ENCODE results near the gene VSTM4.

VSTM4 gene

GRCh38 chr10:49141541-49142332, 26.4 kb upstream of the VSTM4 start:
- no peak for DNase-seq (ENCODE audit: low read depth)

- DNase-seq (ENCODE audit: low read depth): no peak
Observed at GRCh38 chr10:49140304-49141177, 25.2 kb upstream of the VSTM4 start.

- DNase-seq (ENCODE audit: low read depth): peak; percentile 64
Observed at GRCh38 chr10:49139846-49140195, 24.5 kb upstream of the VSTM4 start.

DNA sequence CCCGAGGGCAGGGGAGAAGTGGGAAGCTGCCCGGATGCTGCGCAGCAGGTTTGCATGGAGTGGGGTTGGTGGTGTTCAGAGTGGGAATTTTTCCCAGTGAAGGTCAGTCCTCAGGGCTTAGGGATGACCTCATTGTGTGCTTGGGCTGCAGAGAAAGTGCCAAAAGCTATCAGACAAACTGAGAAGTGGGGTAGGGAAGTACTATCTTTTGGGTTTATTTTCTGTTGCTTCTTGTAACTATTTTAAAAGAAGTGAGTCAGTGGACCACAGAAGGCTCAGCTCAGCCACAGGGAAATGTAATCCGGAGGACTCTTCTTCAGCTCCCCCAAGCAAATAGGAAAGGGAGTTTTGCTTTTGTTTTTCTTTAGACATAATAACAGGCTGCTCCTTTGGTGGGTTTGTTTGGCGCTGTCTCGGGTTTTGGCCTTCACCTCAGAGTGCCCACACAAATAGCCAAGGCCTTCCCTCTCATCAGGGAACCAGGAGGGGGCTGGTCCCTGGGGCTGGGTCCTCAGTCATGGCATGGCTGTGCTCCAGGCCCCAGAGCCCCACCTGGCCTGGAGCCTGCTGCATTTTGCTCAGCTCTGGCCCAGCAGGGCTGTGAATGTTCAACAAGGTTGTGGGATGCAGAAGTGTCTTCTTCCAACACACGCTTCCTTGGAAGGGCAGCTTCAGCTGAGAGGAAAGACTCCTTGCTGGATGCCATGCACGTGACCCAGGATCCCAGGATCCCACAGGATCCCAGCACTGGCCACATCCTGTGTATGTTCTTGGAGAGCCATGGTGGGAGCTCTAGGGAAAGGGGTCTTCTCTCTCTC, 23.9 kb upstream of the VSTM4 start:
- no peak for DNase-seq (ENCODE audit: low read depth)

DNA sequence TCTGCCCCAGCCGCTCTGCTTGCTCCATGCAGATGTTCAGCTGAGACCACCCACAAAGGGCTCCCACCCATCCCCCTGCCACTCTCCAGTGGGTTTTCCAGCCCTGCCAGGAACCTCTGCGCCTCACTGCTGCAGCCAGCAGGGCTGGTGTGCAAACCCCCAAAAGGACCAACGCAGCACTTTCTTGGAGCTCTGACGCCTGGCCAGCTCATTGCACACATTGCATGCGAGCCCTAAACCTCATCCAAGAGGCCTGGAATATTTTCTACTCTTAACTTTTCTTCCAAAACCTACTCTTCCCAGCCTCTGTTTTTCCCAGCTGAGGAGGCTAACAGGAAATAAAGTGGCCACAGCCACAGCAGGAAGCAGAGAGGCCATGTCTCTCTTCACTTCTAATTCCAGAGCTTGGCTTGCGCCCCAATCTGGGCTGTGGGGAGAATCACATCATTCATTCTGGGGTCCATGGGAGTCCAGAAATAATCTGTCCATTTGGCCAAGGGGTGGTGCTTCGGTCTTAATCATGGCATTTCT, 23.1 kb upstream of the VSTM4 start:
- DNase-seq (ENCODE audit: low read depth): no peak

GRCh38 chr10:49136525-49136924, 21.2 kb upstream of the VSTM4 start:
- no peak for DNase-seq (ENCODE audit: low read depth)

- DNase-seq (ENCODE audit: low read depth): no peak
Observed at GRCh38 chr10:49135575-49136313, 20.4 kb upstream of the VSTM4 start.

DNA sequence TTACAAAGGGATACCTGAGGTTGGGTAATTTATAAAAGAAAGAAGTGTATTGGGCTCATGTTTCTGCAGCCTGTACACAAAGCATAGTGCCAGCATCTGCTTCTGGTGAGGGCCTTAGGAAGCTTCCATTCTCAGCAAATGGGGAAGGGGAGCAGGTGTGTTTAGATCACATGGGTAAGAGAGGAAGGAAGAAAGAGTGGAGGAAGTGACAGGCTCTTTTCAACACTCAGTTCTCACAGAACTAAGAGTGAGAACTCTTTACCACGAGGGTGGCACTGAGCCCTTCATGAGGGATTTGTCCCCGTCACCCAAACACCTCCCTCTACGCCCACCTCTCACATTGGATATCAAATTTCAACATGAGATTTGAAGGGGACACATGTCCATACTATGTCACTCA, 19.0 kb upstream of the VSTM4 start:
- DNase-seq (ENCODE audit: low read depth): no peak

DNA sequence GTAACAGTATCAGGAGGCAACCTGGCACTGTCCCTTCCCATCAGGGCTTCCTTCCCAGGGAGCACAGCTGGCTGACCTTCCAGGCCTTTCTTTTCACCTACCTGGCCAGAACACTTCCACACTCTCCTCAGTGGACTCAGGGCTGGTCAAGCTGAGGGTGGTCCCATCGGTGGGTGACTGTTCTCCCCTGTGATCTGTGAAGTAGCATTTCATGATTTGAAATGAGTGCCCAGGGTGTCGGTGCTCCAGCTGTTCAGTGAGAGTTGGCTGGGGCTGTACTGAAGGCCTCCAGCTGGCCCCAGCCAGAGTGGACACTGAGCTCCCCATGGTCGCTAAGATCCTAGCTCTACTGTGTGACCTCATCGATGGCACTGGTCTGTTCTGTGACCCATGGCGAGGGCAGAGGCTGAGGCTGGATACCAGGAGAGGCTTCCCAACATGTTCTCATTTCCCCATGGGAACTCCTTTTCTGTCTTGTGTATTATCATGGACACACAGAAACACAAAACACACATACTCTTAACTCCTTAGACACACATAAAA, 18.5 kb upstream of the VSTM4 start, which contains the start of gene FAM170B:
TSS of gene FAM170B (minus strand) at position 316 of the 543 bp plus-strand sequence. CDS start at position 213, 103 bp downstream.
- DNase-seq (ENCODE audit: low read depth): no peak

DNA sequence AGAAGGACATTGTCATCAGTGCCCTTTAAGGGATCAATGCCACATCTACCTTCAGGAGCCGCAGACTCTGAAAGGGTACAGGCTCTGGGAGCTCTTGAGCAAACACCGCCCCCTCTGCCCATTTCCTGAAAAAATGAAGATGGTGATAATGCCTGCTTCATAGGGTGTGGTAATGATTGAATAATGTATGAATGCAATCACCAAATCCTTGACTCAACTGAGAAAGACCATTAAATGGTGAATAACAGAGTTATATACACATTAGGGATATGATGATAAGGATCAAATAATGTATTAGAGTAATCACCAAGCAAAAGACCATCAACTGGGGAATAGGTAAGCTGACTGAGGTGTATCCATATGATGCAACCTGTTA, 17.0 kb upstream of the VSTM4 start:
- DNase-seq (ENCODE audit: low read depth): no peak

GRCh38 chr10:49131507-49132361, 16.4 kb upstream of the VSTM4 start:
- DNase-seq (ENCODE audit: low read depth): no peak

DNA sequence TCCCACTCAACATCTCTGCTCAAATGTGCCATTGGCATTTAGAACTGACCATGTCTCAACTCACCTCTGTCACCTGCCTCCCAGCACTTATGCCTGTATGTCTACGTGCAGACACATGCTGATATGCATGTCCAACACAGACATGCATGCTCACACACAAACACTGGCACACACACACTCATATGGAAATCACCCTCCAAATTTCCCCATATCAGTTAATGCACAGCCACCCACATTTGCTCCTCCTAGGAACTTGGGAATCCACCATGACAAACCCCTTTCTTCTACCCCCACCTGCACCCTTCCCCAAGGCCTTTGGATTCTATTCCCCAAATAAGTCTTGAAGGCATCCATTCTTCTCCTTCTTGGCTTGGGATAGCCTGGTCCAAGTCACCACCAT, 14.1 kb upstream of the VSTM4 start:
- no peak for DNase-seq (ENCODE audit: low read depth)

DNA sequence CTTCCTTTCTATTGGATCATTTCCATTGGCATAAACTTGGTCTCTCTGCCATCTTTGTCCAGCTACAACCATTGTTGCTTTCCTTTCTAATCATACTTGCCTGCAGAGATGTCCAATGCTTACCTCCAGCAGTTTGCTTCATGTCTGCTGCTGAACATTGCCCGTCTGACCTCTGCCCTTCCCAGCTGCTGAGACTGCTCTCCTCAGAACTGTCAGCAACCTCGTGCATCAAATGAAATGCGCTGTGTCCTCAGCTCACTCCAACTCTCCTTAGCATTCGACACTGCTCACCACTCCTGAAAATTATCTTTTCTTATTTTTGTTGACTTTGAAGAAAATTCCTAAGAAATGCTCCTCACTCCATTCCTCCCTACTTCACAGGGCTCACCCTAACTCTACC, 13.5 kb upstream of the VSTM4 start:
- DNase-seq (ENCODE audit: low read depth): no peak

DNA sequence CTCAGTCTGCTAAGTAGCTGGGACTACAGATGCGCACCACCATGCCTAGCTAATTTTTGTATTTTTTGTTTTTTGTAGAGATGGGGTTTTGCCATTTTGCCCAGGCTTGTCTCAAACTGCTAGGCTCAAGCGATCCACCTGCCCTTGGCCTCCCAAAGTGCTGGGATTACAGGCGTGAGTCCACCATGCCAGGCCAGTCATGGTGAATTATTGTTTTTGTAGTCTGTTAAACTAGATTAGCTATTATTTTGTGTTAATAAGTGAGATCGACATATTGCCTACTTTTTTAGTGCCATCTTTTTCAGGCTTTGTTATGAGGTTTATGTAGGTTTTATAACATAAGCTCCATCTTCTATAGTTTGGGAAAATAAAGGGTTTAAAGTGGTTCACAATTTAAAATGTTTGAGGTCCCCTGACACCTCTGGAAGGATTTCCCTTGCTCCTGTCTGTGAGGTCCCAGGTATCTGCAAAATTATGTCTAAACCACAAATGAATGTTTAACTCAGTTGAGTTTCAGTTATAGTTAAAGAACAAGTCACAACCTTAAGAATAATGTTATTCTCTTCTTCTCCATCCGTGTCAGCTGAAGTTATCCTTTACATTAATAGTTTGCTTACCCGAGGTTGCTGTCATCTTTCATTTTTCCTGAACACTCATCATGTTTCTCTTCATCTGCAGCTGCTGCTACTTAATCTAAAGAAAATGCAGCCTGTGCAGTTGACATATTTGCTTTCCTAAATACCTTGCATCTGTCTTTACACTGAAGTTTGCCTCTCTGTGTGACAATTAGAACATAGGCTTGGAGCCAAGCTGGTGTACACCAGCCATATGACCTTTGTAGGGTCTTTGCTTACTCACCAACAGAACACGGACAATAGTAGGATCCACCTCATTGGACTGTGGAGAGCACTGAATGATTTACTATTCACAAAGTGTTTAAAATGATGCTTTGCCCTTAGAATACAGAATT, 8.9 kb upstream of the VSTM4 start:
- DNase-seq (ENCODE audit: low read depth): no peak

DNA sequence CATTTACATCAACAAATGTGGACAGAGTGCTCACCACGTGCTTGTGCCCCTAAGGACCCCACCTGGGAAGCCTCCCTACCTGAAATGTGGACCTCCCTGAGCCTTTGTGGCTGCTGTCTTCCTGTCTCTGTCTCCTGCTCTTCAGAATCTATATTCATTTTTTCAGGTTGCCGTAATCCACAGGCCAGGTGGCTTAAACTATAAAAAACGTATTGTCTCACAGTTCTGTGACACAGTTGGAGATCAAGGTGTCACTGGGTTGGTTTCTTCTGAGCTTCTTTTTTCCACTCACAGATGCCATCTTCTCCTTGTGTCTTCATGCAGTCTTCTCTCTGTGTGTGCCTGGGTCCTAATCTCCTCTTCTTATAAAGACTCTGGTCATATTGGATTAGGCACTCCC, 5.6 kb upstream of the VSTM4 start:
- no peak for DNase-seq (ENCODE audit: low read depth)

DNA sequence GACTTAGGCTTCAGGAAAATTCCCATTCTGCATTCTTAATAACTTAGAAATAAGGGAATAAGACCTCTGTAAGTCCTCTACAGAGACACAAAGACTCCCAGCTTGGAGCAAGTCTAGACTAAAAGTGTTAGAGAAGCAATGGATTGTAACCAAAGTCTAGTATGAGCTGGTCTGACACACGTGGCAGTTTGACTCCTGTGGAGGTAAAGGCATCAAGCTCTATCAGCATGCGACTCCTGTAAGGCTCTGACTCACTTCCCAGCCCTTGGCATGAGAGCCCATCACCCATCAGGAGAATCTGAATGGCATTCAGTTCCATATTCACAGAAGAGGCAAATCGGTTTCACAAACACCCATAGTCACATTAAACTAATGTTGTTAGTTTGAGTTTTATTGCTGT, 4.4 kb upstream of the VSTM4 start:
- no peak for DNase-seq (ENCODE audit: low read depth)

DNA sequence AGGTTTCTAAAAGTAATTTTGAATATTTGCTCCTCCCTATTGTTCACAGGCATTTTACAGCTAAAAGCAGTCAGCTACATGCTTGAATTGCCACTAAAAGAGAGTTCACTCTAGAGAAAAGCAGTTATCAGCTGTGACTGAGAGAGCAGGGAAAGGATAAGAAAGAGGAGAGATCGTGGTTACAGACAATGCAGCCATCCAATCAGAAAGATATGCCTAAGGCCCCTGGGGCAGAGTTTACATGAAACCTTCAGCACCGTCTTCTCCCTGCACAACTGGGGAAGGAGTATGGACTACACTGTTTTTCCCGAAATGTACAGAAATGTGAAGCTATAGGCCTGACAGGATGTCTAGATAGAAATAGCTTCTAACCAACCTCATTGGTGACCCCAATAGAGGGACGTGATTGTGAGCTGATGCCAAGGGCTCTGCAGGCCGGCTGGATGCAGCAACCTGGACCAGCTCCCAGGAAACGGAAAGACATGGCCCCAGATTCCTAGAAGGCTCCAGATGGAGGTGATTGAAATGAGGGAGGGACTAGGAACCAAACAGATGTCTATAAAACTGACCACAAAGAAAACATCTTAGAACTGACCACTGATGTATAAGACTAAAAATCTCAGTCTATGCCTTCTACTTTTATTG, 3.2 kb upstream of the VSTM4 start:
- DNase-seq (ENCODE audit: low read depth): no peak

- DNase-seq (ENCODE audit: low read depth): no peak
Observed at GRCh38 chr10:49117376-49118070, 2.2 kb upstream of the VSTM4 start.

Measured in HS-27A (cell line).